Middle frontal gyrus (tissue), 1 donor: ENCODE measurements around the gene NAPEPLD.
"Not testable (repeated sequence)": the region's sequence is repeated elsewhere in the genome, so short reads cannot be mapped to it uniquely, and the experiment has no call there.

Experiments used
- DNase-seq: peaks from one replicate; pipeline ENCODE4 v3.0.0-alpha.2; 2015; ENCODE audit warnings: low spot score; ENCODE audit errors: extremely low spot score

NAPEPLD gene

DNA sequence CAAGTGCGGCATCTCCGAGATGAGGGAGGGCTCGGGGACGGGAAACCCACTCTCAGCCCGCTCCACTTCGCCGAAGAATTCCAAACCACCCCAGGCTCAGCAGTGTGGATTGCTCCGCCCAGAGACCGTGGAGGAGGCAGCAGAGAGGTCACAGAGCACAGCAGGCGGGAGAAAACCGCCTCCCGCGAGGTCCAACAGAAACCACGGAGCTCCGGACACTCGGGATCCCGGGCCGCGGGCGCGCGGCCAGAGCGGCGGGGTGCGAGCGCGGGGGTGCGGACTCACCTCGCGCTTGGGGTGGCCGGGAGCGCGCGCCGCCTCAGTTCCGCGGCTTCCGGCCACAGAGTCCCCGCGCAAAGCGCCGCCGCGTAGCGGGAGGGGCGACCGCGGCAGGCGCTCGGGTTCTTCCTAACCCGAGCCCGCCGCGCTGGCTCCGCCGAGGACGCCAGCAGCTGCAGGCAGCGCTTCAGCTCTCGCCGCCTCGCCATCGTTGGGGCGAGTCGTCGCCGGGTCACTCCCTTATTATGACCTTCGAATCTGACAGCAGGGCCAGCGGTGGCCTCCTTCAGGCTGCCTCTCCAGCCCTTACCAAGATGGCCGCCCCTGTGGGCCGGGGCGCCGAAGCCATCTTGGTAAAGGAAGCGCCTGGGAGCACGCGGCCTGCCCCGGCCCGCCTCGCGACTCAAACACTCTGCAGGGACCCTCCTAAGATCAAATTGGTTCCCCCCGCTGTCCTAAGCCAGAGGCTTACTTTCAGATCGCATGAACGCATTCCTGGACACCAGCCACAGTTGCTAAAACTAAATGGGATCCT is at the start of gene NAPEPLD:
NAPEPLD (minus strand) TSS at position 106 of the 814 bp plus-strand sequence. CDS start 20,323 bp downstream, outside the sequence.
- peak; percentile 89 for DNase-seq

- not testable (repeated sequence) for DNase-seq
Measured at GRCh38 chr7:103198079-103198478, 49.2 kb upstream of the NAPEPLD start.

- DNase-seq: not testable (repeated sequence)
Measured at GRCh38 chr7:103195364-103195763, 46.5 kb upstream of the NAPEPLD start.

DNA sequence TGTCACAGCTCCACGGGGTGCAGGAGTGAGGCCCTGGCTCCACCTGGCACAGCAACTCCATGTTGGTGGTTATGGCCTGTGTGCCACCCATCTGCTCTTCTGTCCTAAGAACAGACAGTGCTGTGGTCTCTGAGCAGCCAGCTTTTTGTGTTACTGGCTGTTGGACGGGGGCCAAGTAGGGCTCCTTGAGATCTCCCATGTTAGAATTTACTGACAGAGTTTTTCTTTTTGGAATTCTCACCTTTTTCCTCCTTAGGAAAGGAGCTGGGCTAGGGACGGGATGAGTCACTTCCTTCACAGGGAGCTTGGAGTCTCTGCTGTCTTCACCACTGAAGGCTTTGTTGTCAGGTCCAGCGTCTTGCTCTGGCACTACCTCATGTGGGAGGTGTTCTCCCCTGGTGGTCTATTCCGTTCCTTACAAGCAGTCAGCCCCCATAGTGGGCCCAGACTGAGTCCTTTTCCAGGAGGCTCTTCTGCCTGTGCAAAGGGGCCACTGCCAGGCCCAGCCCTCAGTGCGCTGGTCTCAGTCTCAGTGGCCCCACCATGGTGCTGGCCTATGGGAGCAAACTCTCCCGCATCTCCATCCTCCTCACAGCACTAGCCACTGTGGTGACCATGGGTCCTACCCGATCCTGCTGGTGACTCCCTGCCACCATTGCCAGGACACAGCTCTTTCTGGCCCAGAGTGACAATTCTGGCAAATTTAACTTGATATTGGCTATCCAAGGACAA is 23.7 kb upstream of the NAPEPLD start:
- DNase-seq: not testable (repeated sequence)

GRCh38 chr7:103171695-103172414 is 23.0 kb upstream of the NAPEPLD start:
- DNase-seq: not testable (repeated sequence)

GRCh38 chr7:103166921-103167544 is 18.1 kb upstream of the NAPEPLD start:
- DNase-seq: not testable (repeated sequence)

GRCh38 chr7:103163087-103163825 is 14.4 kb upstream of the NAPEPLD start:
- DNase-seq: not testable (repeated sequence)

GRCh38 chr7:103162641-103163040 is 13.7 kb upstream of the NAPEPLD start:
- not testable (repeated sequence) for DNase-seq

- not testable (repeated sequence) for DNase-seq
Measured at GRCh38 chr7:103161998-103162616, 13.2 kb upstream of the NAPEPLD start.

- not testable (repeated sequence) for DNase-seq
Measured at GRCh38 chr7:103159072-103159471, 10.2 kb upstream of the NAPEPLD start.

- not testable (repeated sequence) for DNase-seq
Measured at GRCh38 chr7:103155331-103156024, 6.6 kb upstream of the NAPEPLD start.

DNA sequence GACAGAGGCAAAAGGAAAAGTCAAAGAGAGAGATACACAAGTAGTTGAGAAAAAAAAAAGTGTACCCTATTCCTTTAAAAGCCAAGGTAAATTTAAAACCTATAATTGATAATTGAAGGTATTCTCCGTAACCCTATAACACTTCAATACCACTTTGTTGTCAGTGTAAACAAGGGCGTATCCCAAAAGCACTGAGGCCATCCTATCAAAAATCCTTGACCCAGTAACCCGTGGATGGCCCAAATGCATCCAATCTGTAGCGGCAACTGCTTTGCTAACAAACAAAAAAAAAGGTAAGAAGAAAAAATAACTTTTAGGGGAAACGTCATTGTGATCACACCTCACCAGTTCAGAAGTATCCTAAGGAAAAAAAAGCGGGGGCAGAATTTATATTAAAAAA is 5.1 kb upstream of the NAPEPLD start:
- DNase-seq: no peak

DNA sequence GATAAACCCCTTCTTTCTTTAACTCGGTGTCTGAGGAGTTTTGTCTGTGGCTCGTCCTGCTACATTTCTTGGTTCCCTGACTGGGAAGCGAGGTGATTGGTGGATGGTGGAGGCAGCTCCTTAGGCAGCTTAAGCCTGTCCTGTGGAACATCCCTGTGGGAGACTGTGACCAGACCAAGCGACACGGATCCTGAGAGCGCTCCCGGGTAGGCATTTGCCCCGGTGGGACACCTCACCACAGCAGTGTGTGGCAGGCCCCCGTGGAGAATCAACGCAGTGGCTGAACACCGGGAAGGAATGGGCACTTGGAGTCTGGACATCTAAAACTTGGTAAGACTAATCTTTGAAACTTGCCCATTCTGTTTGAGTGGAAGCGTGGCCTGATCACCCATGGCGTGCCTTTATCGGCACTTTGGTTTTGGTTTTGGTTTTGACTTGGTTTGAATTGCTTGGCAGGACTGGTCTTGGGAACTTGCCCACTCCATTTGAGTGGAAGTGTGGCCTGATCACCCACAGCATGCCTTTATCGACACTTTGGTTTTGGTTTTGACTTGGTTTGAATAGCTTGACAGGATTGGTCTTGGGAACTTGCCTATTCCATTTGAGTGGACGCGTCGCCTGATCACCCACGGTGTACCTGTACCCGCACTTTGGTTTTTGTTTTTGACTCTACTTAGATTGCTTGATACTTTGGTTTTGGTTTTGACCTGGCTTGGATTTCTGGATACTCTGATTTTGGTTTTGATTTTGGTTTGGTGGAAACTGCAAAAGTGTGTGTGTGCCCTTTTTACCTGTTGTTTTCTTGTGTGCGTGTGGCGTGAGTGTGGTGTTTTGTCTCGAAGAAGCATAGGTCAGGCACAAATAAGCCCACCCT is 4.1 kb upstream of the NAPEPLD start:
- not testable (repeated sequence) for DNase-seq

GRCh38 chr7:103151993-103152676 is 3.2 kb upstream of the NAPEPLD start:
- not testable (repeated sequence) for DNase-seq

DNA sequence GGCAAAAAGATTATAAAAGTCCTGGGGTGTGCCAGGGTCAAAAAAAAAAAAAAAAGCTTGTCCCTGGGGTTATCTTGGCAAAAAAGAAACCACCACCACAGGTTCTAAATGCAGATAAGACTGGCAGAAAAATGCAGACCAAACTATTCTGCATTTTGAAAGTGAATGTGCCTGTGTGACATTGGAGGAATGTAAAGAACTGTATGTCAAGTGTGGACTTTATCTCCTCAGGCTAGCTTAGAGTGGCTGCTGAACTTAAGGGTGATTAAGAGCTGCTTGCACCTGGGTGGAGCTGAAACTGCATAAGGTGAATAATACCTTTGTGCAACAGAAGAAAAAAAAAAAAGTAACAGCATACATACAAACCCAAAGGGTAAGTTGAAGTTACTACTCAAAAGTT is 1.3 kb upstream of the NAPEPLD start:
- DNase-seq: no peak

- DNase-seq: no peak
Measured at GRCh38 chr7:103149808-103150180, 895 bp upstream of the NAPEPLD start.

GRCh38 chr7:103148131-103148993 is 537 bp downstream of the NAPEPLD start:
- no peak for DNase-seq
